Mucosa of stomach (tissue), 1 donor: Measurements from ENCODE around the gene ROBO1.

Experiments
- H3K27me3 ChIP-seq: one replicate; pipeline ENCODE4 v1.7.0; 2013; ENCODE audit warnings: mild to moderate bottlenecking, low read length; ENCODE audit not compliant: control insufficient read depth, insufficient read depth
- H3K36me3 ChIP-seq: one replicate; pipeline ENCODE4 v1.7.0; 2013; ENCODE audit warnings: low read length; ENCODE audit not compliant: control insufficient read depth, insufficient read depth
- H3K4me1 ChIP-seq: one replicate; pipeline ENCODE4 v1.7.0; 2013; ENCODE audit warnings: mild to moderate bottlenecking, low read length; ENCODE audit not compliant: control insufficient read depth, insufficient read depth
- H3K4me3 ChIP-seq: one replicate; pipeline ENCODE4 v1.7.0; 2013; ENCODE audit warnings: low read length
- H3K9ac ChIP-seq: one replicate; pipeline ENCODE4 v1.7.0; 2013; ENCODE audit warnings: mild to moderate bottlenecking, low read length, moderate library complexity
- H3K9me3 ChIP-seq: one replicate; pipeline ENCODE4 v1.7.0; 2013; ENCODE audit warnings: mild to moderate bottlenecking, low read length, moderate library complexity; ENCODE audit not compliant: control insufficient read depth
- donor health status: Pancreatic carcinoma.

ROBO1 gene

GRCh38 chr3:79162653-79163052, 605.1 kb downstream of the ROBO1 start:
- Histone ChIP-seq H3K9ac (no peak overlapping the region), H3K4me3 (no peak overlapping the region), H3K36me3 (no peaks in the 10 kb centered on the region), H3K27me3 (no peaks in the 10 kb centered on the region), H3K9me3 (no peaks in the 10 kb centered on the region), H3K4me1 (no peaks in the 10 kb centered on the region)

GRCh38 chr3:79161941-79162340, 605.9 kb downstream of the ROBO1 start:
- Histone ChIP-seq H3K36me3 (no peaks in the 10 kb centered on the region), H3K4me3 (no peak overlapping the region), H3K9ac (no peak overlapping the region), H3K9me3 (no peaks in the 10 kb centered on the region), H3K4me1 (no peaks in the 10 kb centered on the region), H3K27me3 (no peaks in the 10 kb centered on the region)

GRCh38 chr3:79160421-79160820, 607.4 kb downstream of the ROBO1 start:
- no peaks in the 10 kb centered on the region for H3K36me3 ChIP-seq

GRCh38 chr3:79159736-79160135, 608.1 kb downstream of the ROBO1 start:
- Histone ChIP-seq H3K4me1 (no peaks in the 10 kb centered on the region), H3K36me3 (no peaks in the 10 kb centered on the region)

More at GRCh38 chr3:79160421-79160820, 607.4 kb downstream of the ROBO1 start:
- Histone ChIP-seq H3K27me3 (no peaks in the 10 kb centered on the region), H3K4me1 (no peaks in the 10 kb centered on the region), H3K4me3 (no peak overlapping the region), H3K9me3 (no peaks in the 10 kb centered on the region), H3K9ac (no peak overlapping the region)

GRCh38 chr3:79157191-79157590, 610.6 kb downstream of the ROBO1 start:
- no peaks in the 10 kb centered on the region for H3K27me3 ChIP-seq
- no peak overlapping the region for H3K9ac ChIP-seq
- H3K36me3 ChIP-seq, result no peaks in the 10 kb centered on the region
- H3K4me3 ChIP-seq, result no peak overlapping the region
- no peaks in the 10 kb centered on the region for H3K4me1 ChIP-seq
- H3K9me3 ChIP-seq, result no peaks in the 10 kb centered on the region

More at GRCh38 chr3:79159736-79160135, 608.1 kb downstream of the ROBO1 start:
- no peak overlapping the region for H3K9ac ChIP-seq
- H3K27me3 ChIP-seq, result no peaks in the 10 kb centered on the region
- no peak overlapping the region for H3K4me3 ChIP-seq
- no peaks in the 10 kb centered on the region for H3K9me3 ChIP-seq

- Histone ChIP-seq H3K36me3 (no peaks in the 10 kb centered on the region), H3K4me3 (no peak overlapping the region), H3K9me3 (no peaks in the 10 kb centered on the region), H3K27me3 (no peaks in the 10 kb centered on the region), H3K9ac (no peak overlapping the region), H3K4me1 (no peaks in the 10 kb centered on the region)
Measured at GRCh38 chr3:79154865-79155264, 612.9 kb downstream of the ROBO1 start.

- H3K36me3 ChIP-seq, result no peaks in the 10 kb centered on the region
- H3K4me1 ChIP-seq, result no peaks in the 10 kb centered on the region
- H3K9ac ChIP-seq, result no peak overlapping the region
- H3K27me3 ChIP-seq, result no peaks in the 10 kb centered on the region
- H3K4me3 ChIP-seq, result no peak overlapping the region
- H3K9me3 ChIP-seq, result no peaks in the 10 kb centered on the region
Measured at GRCh38 chr3:79148786-79149185, 619.0 kb downstream of the ROBO1 start.

- Histone ChIP-seq H3K9ac (no peak overlapping the region), H3K4me3 (no peak overlapping the region), H3K36me3 (no peaks in the 10 kb centered on the region), H3K4me1 (no peaks in the 10 kb centered on the region), H3K27me3 (no peaks in the 10 kb centered on the region), H3K9me3 (no peaks in the 10 kb centered on the region)
Measured at GRCh38 chr3:79146024-79146423, 621.8 kb downstream of the ROBO1 start.

GRCh38 chr3:79140708-79141107, 627.1 kb downstream of the ROBO1 start:
- no peaks in the 10 kb centered on the region for H3K4me1 ChIP-seq
- no peaks in the 10 kb centered on the region for H3K27me3 ChIP-seq
- no peaks in the 10 kb centered on the region for H3K9me3 ChIP-seq
- H3K36me3 ChIP-seq, result no peaks in the 10 kb centered on the region
- H3K9ac ChIP-seq, result no peak overlapping the region
- H3K4me3 ChIP-seq, result no peak overlapping the region

GRCh38 chr3:79139395-79140068, 628.3 kb downstream of the ROBO1 start:
- H3K36me3 ChIP-seq, result no peaks in the 10 kb centered on the region
- no peaks in the 10 kb centered on the region for H3K9me3 ChIP-seq
- no peak overlapping the region for H3K9ac ChIP-seq
- no peaks in the 10 kb centered on the region for H3K27me3 ChIP-seq
- H3K4me3 ChIP-seq, result no peak overlapping the region
- H3K4me1 ChIP-seq, result no peaks in the 10 kb centered on the region

GRCh38 chr3:79125313-79125984, 642.3 kb downstream of the ROBO1 start:
- Histone ChIP-seq H3K36me3 (no peaks in the 10 kb centered on the region), H3K4me1 (no peaks in the 10 kb centered on the region), H3K27me3 (no peaks in the 10 kb centered on the region), H3K4me3 (no peak overlapping the region), H3K9me3 (no peaks in the 10 kb centered on the region), H3K9ac (no peak overlapping the region)

- H3K9me3 ChIP-seq, result peaks cover 4% of the 10 kb centered on the region
- no peaks in the 10 kb centered on the region for H3K36me3 ChIP-seq
Measured at GRCh38 chr3:79115458-79115857, 652.3 kb downstream of the ROBO1 start.

More at GRCh38 chr3:79115458-79115857, 652.3 kb downstream of the ROBO1 start:
- no peak overlapping the region for H3K4me3 ChIP-seq
- H3K9ac ChIP-seq, result no peak overlapping the region
- no peaks in the 10 kb centered on the region for H3K4me1 ChIP-seq
- no peaks in the 10 kb centered on the region for H3K27me3 ChIP-seq
